Subcutaneous abdominal adipose tissue (tissue), 5 donors: ENCODE measurements around the gene APOBEC3B.
"Not testable (repeated sequence)": the region's sequence is repeated elsewhere in the genome, so short reads cannot be mapped to it uniquely, and the experiment has no call there.

Source experiments
- H3K27ac ChIP-seq: one replicate; pipeline ENCODE4 v1.7.0; 2013; ENCODE audit warnings: low read depth, mild to moderate bottlenecking, inconsistent platforms, low read length, moderate library complexity
- H3K27me3 ChIP-seq, 5 donors: one replicate each; pipeline ENCODE4 v1.7.0; 2013; ENCODE audit warnings: low read length in 5 of 5, inconsistent platforms in 1 of 5; ENCODE audit not compliant: control insufficient read depth in 5 of 5, insufficient read depth in 4 of 5
- H3K36me3 ChIP-seq, 5 donors: one replicate each; pipeline ENCODE4 v1.7.0; 2013; ENCODE audit warnings: low read length in 5 of 5; ENCODE audit not compliant: control insufficient read depth in 5 of 5, insufficient read depth in 5 of 5
- H3K4me1 ChIP-seq, 5 donors: one replicate each; pipeline ENCODE4 v1.7.0; 2013; ENCODE audit warnings: low read length in 5 of 5, mild to moderate bottlenecking in 3 of 5, moderate library complexity in 1 of 5; ENCODE audit not compliant: control insufficient read depth in 5 of 5, insufficient read depth in 5 of 5
- H3K4me3 ChIP-seq, 5 donors: one replicate each; pipeline ENCODE4 v1.7.0; 2013; ENCODE audit warnings: low read length in 5 of 5, low read depth in 1 of 5
- H3K9ac ChIP-seq, 5 donors: one replicate each; pipeline ENCODE4 v1.7.0; 2013; ENCODE audit warnings: low read length in 5 of 5, mild to moderate bottlenecking in 4 of 5, moderate library complexity in 3 of 5
- H3K9me3 ChIP-seq, 5 donors: one replicate each; pipeline ENCODE4 v1.7.0; 2013; ENCODE audit warnings: low read length in 5 of 5; ENCODE audit not compliant: control insufficient read depth in 5 of 5
- donor health status: healthy.
- donor health status: healthy.
- donor health status: healthy.
- donor health status: healthy.
- donor health status: healthy.

APOBEC3B gene

GRCh38 chr22:38942702-38943101 lies 39.4 kb upstream of the APOBEC3B start:
- Histone ChIP-seq H3K9me3 (no peaks in the 10 kb centered on the region), H3K36me3 (no peaks in the 10 kb centered on the region), H3K27me3 (peaks cover 19 to 30% (median 20%) of the 10 kb centered on the region in 5 donors), H3K4me1 (peaks cover 0 to 13% (median 4%) of the 10 kb centered on the region in 5 donors), H3K9ac (no peak overlapping the region), H3K4me3 (no peak overlapping the region), H3K27ac (no peak overlapping the region)

- Histone ChIP-seq H3K4me1 (peaks cover 0 to 13% (median 4%) of the 10 kb centered on the region in 5 donors), H3K36me3 (no peaks in the 10 kb centered on the region), H3K9me3 (no peaks in the 10 kb centered on the region), H3K27ac (no peak overlapping the region), H3K4me3 (no peak overlapping the region), H3K27me3 (peaks cover 20 to 32% (median 24%) of the 10 kb centered on the region in 5 donors), H3K9ac (no peak overlapping the region)
Measured at GRCh38 chr22:38943201-38943600, 38.9 kb upstream of the APOBEC3B start.

- Histone ChIP-seq H3K9me3 (no peaks in the 10 kb centered on the region), H3K36me3 (no peaks in the 10 kb centered on the region), H3K4me3 (no peak overlapping the region), H3K27me3 (peaks cover 21 to 35% (median 24%) of the 10 kb centered on the region in 5 donors), H3K9ac (no peak overlapping the region), H3K27ac (no peak overlapping the region), H3K4me1 (peaks cover 0 to 13% (median 4%) of the 10 kb centered on the region in 5 donors)
Measured at GRCh38 chr22:38943882-38944281, 38.3 kb upstream of the APOBEC3B start.

DNA sequence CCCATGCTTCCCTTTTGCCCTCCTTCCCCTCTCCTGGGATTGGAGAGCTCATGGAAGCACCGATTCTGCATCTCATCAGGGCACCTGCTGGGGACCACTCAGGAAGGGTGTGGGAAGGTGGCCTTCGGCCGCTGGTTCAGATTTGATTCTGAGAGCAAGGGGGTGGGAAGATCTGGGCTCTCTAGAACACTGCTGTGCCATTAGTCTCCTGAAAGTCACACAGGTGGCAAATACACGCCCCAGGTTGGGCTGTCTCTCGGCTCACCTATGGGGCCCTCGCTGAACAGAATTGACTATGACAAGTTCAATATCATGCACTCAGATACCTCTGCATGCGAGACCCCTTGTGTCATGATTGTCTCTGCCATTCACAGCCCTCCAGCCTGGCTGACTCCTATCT lies 37.5 kb upstream of the APOBEC3B start:
- no peak overlapping the region for H3K9ac ChIP-seq
- no peak overlapping the region for H3K4me3 ChIP-seq
- H3K4me1 ChIP-seq = peaks cover 0 to 13% (median 4%) of the 10 kb centered on the region in 5 donors
- peaks cover 20 to 34% (median 22%) of the 10 kb centered on the region in 5 donors for H3K27me3 ChIP-seq
- H3K36me3 ChIP-seq = no peaks in the 10 kb centered on the region
- no peak overlapping the region for H3K27ac ChIP-seq
- no peaks in the 10 kb centered on the region for H3K9me3 ChIP-seq

DNA sequence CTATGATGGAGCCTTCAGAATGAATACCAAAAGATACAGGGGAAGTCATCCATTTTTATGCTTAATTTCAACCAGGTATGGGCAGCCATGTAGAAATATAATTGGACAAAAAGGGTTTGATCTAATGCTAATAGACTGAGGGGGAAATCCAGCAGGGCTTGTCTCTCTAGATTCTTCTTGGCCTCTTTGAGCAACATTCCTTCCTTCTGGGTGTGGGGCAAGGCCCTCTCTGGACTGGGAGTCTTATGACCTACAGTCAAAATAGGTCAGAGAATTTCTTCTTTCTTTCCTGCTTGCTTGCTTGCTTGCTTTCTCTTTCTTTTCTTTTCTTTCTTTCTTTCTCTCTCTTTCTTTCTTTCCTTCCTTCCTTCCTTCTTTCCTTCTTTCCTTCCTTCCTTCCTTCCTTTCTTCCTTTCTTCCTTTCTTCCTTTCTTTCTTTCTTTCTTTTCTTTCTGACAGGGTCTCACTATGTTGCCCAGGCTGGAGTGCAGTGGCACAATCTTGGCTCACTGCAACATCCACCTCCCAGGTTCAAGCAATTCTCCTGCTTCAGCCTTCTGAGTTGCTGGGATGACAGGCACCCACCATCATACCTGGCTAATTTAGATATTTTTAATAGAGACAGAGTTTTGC lies 36.3 kb upstream of the APOBEC3B start:
- Histone ChIP-seq H3K27me3 (peaks cover 20 to 37% (median 32%) of the 10 kb centered on the region in 5 donors), H3K4me1 (peaks cover 0 to 13% (median 4%) of the 10 kb centered on the region in 5 donors)
- not testable (repeated sequence) for H3K4me3 ChIP-seq, H3K36me3 ChIP-seq, H3K9me3 ChIP-seq, H3K9ac ChIP-seq, H3K27ac ChIP-seq

DNA sequence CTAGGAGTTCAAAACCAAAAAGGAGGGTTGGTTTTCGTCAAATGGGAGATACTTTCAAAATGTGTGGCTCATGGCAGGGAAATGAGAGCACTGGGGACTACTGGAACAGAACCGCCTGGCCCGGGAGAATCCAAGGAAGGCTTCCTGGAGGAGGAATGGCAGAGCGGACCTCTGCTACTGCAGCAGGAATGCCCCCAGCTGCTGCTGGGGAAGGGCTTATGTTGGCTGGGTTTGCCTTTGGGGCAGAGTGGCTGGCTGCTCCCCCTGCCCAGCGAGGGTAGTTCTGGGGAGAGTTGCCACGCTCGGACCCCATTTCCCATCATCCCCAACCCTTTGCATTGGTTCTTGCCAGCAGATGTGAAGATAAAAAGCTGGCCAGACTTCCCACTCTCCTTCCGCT lies 35.4 kb upstream of the APOBEC3B start:
- Histone ChIP-seq H3K27me3 (peaks cover 17 to 37% (median 32%) of the 10 kb centered on the region in 5 donors), H3K27ac (no peak overlapping the region), H3K9me3 (no peaks in the 10 kb centered on the region), H3K36me3 (no peaks in the 10 kb centered on the region), H3K9ac (no peak overlapping the region), H3K4me1 (peaks cover 0 to 13% (median 5%) of the 10 kb centered on the region in 5 donors), H3K4me3 (no peak overlapping the region)

DNA sequence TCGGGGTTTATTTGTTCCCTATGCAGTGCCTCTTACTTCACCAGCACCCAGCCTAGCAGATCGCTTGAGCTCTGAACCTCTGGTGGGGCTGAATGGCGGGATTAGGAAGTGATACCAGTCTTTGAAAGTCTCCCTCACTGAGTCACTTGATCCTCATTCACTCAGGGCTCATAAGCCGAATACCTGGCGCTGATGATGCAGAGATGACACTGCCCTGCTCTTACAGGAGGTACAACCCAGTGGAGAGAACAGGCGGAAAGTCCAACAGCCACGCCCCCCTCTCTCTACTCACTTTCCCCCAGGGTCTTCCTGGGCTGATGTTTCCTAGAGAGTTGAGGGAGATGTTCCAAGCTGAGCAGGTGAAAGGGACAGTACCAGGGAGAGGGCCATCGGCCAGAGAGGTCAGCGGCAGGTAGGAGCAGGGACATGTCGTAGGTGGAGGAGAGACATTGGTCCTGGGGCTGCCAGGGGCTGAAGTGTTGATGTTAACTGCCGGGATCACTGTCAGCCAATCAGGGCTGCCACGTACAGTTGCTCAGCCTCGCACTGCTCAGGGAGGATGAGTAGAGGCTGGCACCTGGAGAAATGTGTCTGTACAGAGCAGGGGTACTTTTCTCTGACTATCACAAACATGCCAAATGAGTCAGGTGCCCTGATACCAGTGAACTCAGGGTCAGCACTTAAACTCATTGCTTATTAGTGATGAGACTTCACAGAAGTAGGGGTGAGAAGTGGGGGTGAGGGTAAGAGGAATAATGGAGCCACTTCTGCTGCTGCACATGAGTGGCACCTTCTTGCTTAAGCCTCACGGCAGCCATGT lies 34.6 kb upstream of the APOBEC3B start:
- Histone ChIP-seq H3K9ac (no peak overlapping the region), H3K27ac (no peak overlapping the region), H3K27me3 (peaks cover 17 to 34% (median 29%) of the 10 kb centered on the region in 5 donors), H3K36me3 (no peaks in the 10 kb centered on the region), H3K4me3 (no peak overlapping the region), H3K9me3 (no peaks in the 10 kb centered on the region), H3K4me1 (peaks cover 0 to 10% (median 8%) of the 10 kb centered on the region in 5 donors)

DNA sequence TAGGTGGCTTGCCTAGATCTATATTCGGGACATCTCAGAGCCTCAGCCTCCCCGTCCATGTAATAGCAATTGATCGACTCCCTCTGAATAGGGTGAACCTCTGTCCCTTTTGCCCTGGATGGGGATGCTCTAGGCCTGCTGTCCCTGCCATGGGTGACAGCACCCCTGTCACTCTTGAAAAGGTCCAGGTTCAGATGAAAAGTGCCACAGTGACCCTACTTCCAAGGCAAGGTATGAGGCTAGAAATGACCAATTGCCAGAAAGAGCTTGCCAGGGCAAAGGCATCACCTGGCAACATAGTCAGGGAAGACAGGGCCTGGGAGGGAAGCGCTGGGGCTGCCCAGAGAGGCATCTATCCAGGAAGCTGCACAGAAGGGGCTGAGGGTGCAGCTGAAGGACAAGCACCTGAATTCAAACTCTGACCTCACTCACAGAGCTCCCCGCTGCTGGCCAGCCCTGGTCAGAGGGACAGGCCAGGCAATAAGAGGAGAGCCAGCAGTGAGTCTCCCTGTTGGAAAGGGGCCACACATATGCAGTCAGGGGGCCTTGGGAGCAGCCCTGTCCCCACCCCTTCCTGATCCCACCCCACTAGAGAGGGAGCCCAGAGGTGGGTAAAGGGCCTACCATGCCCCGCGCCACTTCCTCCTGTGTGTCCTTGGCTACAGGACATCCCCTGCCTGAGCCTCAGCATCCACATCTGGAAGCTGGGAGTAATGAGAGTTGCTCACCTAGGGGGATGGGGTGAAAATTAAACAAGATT lies 33.8 kb upstream of the APOBEC3B start:
- no peaks in the 10 kb centered on the region for H3K9me3 ChIP-seq
- no peak overlapping the region for H3K9ac ChIP-seq
- H3K27me3 ChIP-seq = peaks cover 16 to 32% (median 26%) of the 10 kb centered on the region in 5 donors
- H3K36me3 ChIP-seq = no peaks in the 10 kb centered on the region
- H3K27ac ChIP-seq = no peak overlapping the region
- no peak overlapping the region for H3K4me3 ChIP-seq
- peaks cover 0 to 6% (median 5%) of the 10 kb centered on the region in 5 donors for H3K4me1 ChIP-seq

- H3K9ac ChIP-seq = no peak overlapping the region
- no peak overlapping the region for H3K4me3 ChIP-seq
- H3K4me1 ChIP-seq = peaks cover 0 to 5% (median 0%) of the 10 kb centered on the region in 5 donors
- no peak overlapping the region for H3K27ac ChIP-seq
- H3K9me3 ChIP-seq = no peaks in the 10 kb centered on the region
- H3K36me3 ChIP-seq = no peaks in the 10 kb centered on the region
- peaks cover 22 to 30% (median 28%) of the 10 kb centered on the region in 5 donors for H3K27me3 ChIP-seq
Measured at GRCh38 chr22:38949889-38950405, 32.2 kb upstream of the APOBEC3B start.
